CD14-positive monocyte (primary cell): ENCODE data around the gene CEP128. TPM values are rescaled to one million over a fixed set of nuclear protein-coding genes. Genes with fewer than 3 reads are reported as not detected.

Source experiments
- DNase-seq, 3 donors: peaks; one replicate each; pipeline ENCODE4 v3.0.0-alpha.2; 2011 to 2022
- H2AFZ ChIP-seq: 2 replicates; pipeline ENCODE4 v1.6.0; 2012; ENCODE audit warnings: mild to moderate bottlenecking, low read depth, low read length, inconsistent platforms; ENCODE audit not compliant: insufficient read depth, poor library complexity, severe bottlenecking
- H3K27ac ChIP-seq, 2 donors: 1 replicate in 1 of 2; 2 replicates in 1 of 2; pipeline ENCODE4 v1.5.1; 2012 to 2013; ENCODE audit warnings: low read length in 2 of 2, control low read depth in 1 of 2, inconsistent platforms in 1 of 2, low read depth in 1 of 2, mild to moderate bottlenecking in 1 of 2
- H3K27me3 ChIP-seq, 2 donors: one replicate each; pipeline versions ENCODE4 v1.6.0 to v1.6.1; 2011 to 2013; ENCODE audit warnings: low read length in 2 of 2; ENCODE audit not compliant: control insufficient read depth in 2 of 2, insufficient read depth in 2 of 2
- H3K36me3 ChIP-seq, 2 donors: replicated peaks in 1 of 2; 1 replicate in 1 of 2; 2 replicates in 1 of 2; pipeline versions ENCODE4 v1.5.1 to v1.6.1; 2012 to 2013; ENCODE audit warnings: low read length in 2 of 2, control low read depth in 1 of 2, inconsistent platforms in 1 of 2, mild to moderate bottlenecking in 1 of 2; ENCODE audit not compliant: insufficient read depth in 2 of 2, control insufficient read depth in 1 of 2
- H3K4me1 ChIP-seq, 2 donors: 1 replicate in 1 of 2; 2 replicates in 1 of 2; pipeline versions ENCODE4 v1.5.1 to v1.6.1; 2012 to 2013; ENCODE audit warnings: low read length in 2 of 2, control low read depth in 1 of 2, inconsistent platforms in 1 of 2, mild to moderate bottlenecking in 1 of 2, moderate library complexity in 1 of 2; ENCODE audit not compliant: insufficient read depth in 2 of 2, control insufficient read depth in 1 of 2
- H3K4me2 ChIP-seq: replicated peaks from 2 replicates; pipeline ENCODE3; 2012; ENCODE audit warnings: low read length, moderate library complexity, mild to moderate bottlenecking; ENCODE audit not compliant: poor library complexity, severe bottlenecking; ENCODE audit errors: extremely low read depth
- H3K4me3 ChIP-seq, 3 experiments: fragments of 200-600 bp in 1 of 3; sonication (generic) in 1 of 3; replicated peaks in 1 of 3; 1 replicate in 2 of 3; 2 replicates in 1 of 3; pipeline ENCODE4 v1.5.1; 2011 to 2013; ENCODE audit warnings: low read length in 3 of 3, mild to moderate bottlenecking in 3 of 3, control low read depth in 2 of 3, low read depth in 2 of 3, inconsistent platforms in 1 of 3, moderate library complexity in 1 of 3
- H3K79me2 ChIP-seq: 2 replicates; pipeline ENCODE4 v1.6.0; 2012; ENCODE audit warnings: mild to moderate bottlenecking, control low read depth, inconsistent platforms, low read length, moderate library complexity; ENCODE audit not compliant: insufficient read depth
- H3K9ac ChIP-seq: 2 replicates; pipeline ENCODE4 v1.6.0; 2017; ENCODE audit warnings: low read length, mild to moderate bottlenecking; ENCODE audit not compliant: insufficient read depth, poor library complexity, severe bottlenecking
- H3K9me3 ChIP-seq, 2 donors: replicated peaks in 1 of 2; 1 replicate in 1 of 2; 2 replicates in 1 of 2; pipeline versions ENCODE4 v1.5.1 to v1.6.1; 2012 to 2013; ENCODE audit warnings: low read length in 2 of 2, control low read depth in 1 of 2; ENCODE audit not compliant: control insufficient read depth in 1 of 2, insufficient read depth in 1 of 2
- H4K20me1 ChIP-seq: 2 replicates; pipeline ENCODE4 v1.6.0; 2012; ENCODE audit warnings: mild to moderate bottlenecking, low read length, control low read depth, moderate library complexity; ENCODE audit not compliant: insufficient read depth
- H3K27ac Mint-ChIP-seq, 7 donors: one replicate each; pipeline ENCODE4 v1.8.0; 2020; ENCODE audit warnings: mild to moderate bottlenecking in 7 of 7, mixed read lengths in 7 of 7, moderate library complexity in 6 of 7, inconsistent platforms in 2 of 7
- H3K27me3 Mint-ChIP-seq, 3 donors: one replicate each; pipeline ENCODE4 v1.8.0; 2021 to 2022; ENCODE audit warnings: low read depth in 3 of 3, mild to moderate bottlenecking in 3 of 3, mixed read lengths in 3 of 3, moderate library complexity in 3 of 3, inconsistent platforms in 1 of 3
- H3K36me3 Mint-ChIP-seq, 2 donors: one replicate each; pipeline ENCODE4 v1.8.0; 2020; ENCODE audit warnings: mixed read lengths in 2 of 2, inconsistent platforms in 1 of 2, mild to moderate bottlenecking in 1 of 2
- H3K4me1 Mint-ChIP-seq: one replicate; pipeline ENCODE4 v1.8.0; 2020; ENCODE audit warnings: mild to moderate bottlenecking, mixed read lengths
- H3K4me3 Mint-ChIP-seq, 2 donors: one replicate each; pipeline ENCODE4 v1.8.0; 2020; ENCODE audit warnings: mild to moderate bottlenecking in 2 of 2, mixed read lengths in 2 of 2, moderate library complexity in 1 of 2
- H3K9me3 Mint-ChIP-seq, 7 donors: one replicate each; pipeline ENCODE4 v1.8.0; 2020 to 2022; ENCODE audit warnings: mixed read lengths in 7 of 7, mild to moderate bottlenecking in 6 of 7, moderate library complexity in 6 of 7, inconsistent platforms in 2 of 7
- whole genome bisulfite sequencing: methylation state at CpG from one replicate; pipeline ENCODE4 v1.1.5; 2013; ENCODE audit warnings: missing lambda C conversion rate; ENCODE audit not compliant: insufficient coverage; 5-methylcytosine and 5-hydroxymethylcytosine counted together
- intact Hi-C, 2 donors: fragments of 100-400 bp; cut with micrococcal nuclease; formaldehyde crosslinking; loops; one replicate each; pipeline versions ENCODE4 v1.15.0 to v1.15.1; 2023
- polyA plus RNA-seq, 3 donors: library from polyadenylated mRNA; depleted of rRNA in 1 of 3; unstranded in 2 of 3; stranded (reverse) in 1 of 3; fragments of 300-500 nt in 2 of 3; fragments of >200 nt in 1 of 3; fragmentation: Illumina TruSeq in 2 of 3; gene quantifications; 1 replicate in 2 of 3; 2 replicates in 1 of 3; pipeline ENCODE4 v1.2.3, GENCODE V29; 2012 to 2021
- TF ChIP-seq, protein P1 (sequence below): fragments of 200-600 bp; IDR thresholded peaks from one replicate; pipeline ENCODE4 v1.8.0; 2022; ENCODE audit warnings: antibody characterized with exemption, mild to moderate bottlenecking

CEP128 gene
- polyA plus RNA-seq, 3 donors: 0.41 to 0.88 (median 0.62) TPM

- H3K4me3 ChIP-seq: no peak overlapping the region
- no peak overlapping the region for H3K4me2 ChIP-seq
- no peaks in the 10 kb centered on the region for H3K36me3 ChIP-seq
- no peak overlapping the region for H3K9ac ChIP-seq
- no peaks in the 10 kb centered on the region for H3K4me1 Mint-ChIP-seq
- intact Hi-C loops: no loop called here
- no peak overlapping the region for H3K4me3 Mint-ChIP-seq
- no peak overlapping the region for H3K27ac ChIP-seq
- H3K36me3 Mint-ChIP-seq: no peaks in the 10 kb centered on the region
- no peaks in the 10 kb centered on the region for H3K4me1 ChIP-seq
- peaks cover 0 to 7% (median 3%) of the 10 kb centered on the region in 3 donors for H3K27me3 Mint-ChIP-seq
- DNase-seq: no peak
- no peak overlapping the region for H3K27ac Mint-ChIP-seq
- no peaks in the 10 kb centered on the region for H3K27me3 ChIP-seq
- H3K9me3 ChIP-seq: no peaks in the 10 kb centered on the region
- H2AFZ ChIP-seq: no peak overlapping the region
- no peaks in the 10 kb centered on the region for H3K79me2 ChIP-seq
- WGBS: no CpG with 5 or more reads among the region's 2 CpGs
- H4K20me1 ChIP-seq: no peaks in the 10 kb centered on the region
- H3K9me3 Mint-ChIP-seq: no peaks in the 10 kb centered on the region
- TF ChIP-seq, protein P1, sequence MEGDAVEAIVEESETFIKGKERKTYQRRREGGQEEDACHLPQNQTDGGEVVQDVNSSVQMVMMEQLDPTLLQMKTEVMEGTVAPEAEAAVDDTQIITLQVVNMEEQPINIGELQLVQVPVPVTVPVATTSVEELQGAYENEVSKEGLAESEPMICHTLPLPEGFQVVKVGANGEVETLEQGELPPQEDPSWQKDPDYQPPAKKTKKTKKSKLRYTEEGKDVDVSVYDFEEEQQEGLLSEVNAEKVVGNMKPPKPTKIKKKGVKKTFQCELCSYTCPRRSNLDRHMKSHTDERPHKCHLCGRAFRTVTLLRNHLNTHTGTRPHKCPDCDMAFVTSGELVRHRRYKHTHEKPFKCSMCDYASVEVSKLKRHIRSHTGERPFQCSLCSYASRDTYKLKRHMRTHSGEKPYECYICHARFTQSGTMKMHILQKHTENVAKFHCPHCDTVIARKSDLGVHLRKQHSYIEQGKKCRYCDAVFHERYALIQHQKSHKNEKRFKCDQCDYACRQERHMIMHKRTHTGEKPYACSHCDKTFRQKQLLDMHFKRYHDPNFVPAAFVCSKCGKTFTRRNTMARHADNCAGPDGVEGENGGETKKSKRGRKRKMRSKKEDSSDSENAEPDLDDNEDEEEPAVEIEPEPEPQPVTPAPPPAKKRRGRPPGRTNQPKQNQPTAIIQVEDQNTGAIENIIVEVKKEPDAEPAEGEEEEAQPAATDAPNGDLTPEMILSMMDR: no peak
Measured at GRCh38 chr14:80982711-80983110, 41.2 kb upstream of the CEP128 start.

DNA sequence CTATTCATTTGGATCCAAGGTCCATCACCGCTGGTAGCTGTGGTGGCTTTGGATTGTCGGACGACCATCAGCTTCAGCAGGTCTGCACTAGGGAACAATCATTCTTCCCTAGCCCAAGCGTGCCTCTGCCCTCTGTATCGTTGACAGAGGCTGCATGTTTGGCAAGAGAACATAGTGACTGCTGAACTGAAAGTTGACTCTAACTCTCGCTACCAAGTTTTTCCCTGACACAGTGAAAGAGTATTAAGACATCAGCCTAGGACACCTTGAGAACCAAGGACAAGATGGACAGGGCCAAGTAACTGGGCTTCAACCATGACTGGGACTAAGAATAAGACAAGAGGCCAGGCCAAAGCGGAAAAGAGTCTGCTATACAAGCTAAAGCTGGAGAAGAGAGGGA, 40.1 kb upstream of the CEP128 start:
- DNase-seq: no peak
- Histone ChIP-seq H3K9me3 (no peaks in the 10 kb centered on the region), H3K36me3 (no peaks in the 10 kb centered on the region), H4K20me1 (no peaks in the 10 kb centered on the region), H3K27ac (no peak overlapping the region), H2AFZ (no peak overlapping the region), H3K9ac (no peak overlapping the region), H3K79me2 (no peaks in the 10 kb centered on the region), H3K4me1 (no peaks in the 10 kb centered on the region), H3K4me2 (no peak overlapping the region), H3K4me3 (no peak overlapping the region), H3K27me3 (no peaks in the 10 kb centered on the region)
- no peaks in the 10 kb centered on the region for H3K9me3 Mint-ChIP-seq
- H3K27ac Mint-ChIP-seq: no peak overlapping the region
- TF ChIP-seq, protein P1: no peak
- H3K36me3 Mint-ChIP-seq: no peaks in the 10 kb centered on the region
- peaks cover 0 to 7% (median 3%) of the 10 kb centered on the region in 3 donors for H3K27me3 Mint-ChIP-seq
- intact Hi-C loops: no loop called here
- H3K4me1 Mint-ChIP-seq: no peaks in the 10 kb centered on the region
- no peak overlapping the region for H3K4me3 Mint-ChIP-seq
- 100% methylated on average over 5 of the region's 7 CpGs for WGBS
